ENCODE data around the gene KIF11.
"Not testable (repeated sequence)": the region's sequence is repeated elsewhere in the genome, so short reads cannot be mapped to it uniquely, and the experiment has no call there.

Gene KIF11

DNA sequence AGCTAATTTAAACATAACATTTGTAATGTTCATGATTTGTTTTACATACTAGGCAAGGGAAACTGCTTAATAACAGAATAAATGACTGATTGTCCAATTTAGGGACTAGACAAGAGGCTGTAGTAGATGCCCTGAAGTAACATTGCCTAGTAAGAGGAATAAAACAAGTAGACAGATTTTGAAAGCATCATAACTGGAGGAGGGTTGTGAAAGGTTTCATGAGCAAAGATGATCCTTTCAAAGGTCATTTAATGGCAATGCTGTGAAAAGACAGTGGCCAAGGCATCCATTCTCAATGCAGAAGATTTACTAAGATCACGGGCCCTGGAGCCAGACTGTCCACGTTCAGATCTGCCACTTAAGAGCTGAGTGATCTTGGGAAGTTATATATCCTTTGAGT, 52.0 kb downstream of the KIF11 start:
- H3K9ac ChIP-seq (ENCODE audit: low read length): no peak overlapping the region
- H3K4me1 ChIP-seq (ENCODE audit: control insufficient read depth, low read depth, low read length): no peaks in the 10 kb centered on the region
- no peaks in the 10 kb centered on the region for H3K9me3 ChIP-seq (ENCODE audit: control insufficient read depth, low read depth, low read length)
- peaks cover 69% of the 10 kb centered on the region for H3K36me3 ChIP-seq (ENCODE audit: control insufficient read depth, low read depth, low read length)
- no peaks in the 10 kb centered on the region for H3K27me3 ChIP-seq (ENCODE audit: control insufficient read depth, insufficient read depth, low read length)
- H3K27ac ChIP-seq (ENCODE audit: low read length): no peak overlapping the region
- no peak overlapping the region for H3K4me3 ChIP-seq (ENCODE audit: low read length)

DNA sequence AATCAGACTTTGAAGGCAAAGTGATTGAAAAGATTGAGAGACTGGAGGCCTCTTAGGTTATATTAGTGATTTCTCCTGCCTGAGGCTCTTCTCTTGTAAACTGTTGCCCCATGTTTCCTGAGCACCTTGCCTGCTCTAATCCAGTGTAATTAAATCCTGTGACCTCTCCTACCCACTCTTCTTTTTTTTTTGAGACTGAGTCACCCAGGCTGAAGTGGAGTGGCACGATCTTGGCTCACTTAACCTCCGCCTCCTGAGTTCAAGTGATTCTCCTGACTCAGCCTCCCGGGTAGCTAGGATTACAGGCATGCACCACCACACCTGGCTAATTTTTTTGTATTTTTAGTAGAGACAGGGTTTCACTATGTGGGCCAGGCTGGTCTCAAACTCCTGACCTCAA, 57.9 kb downstream of the KIF11 start:
- H3K9ac ChIP-seq (ENCODE audit: low read length); H3K4me3 ChIP-seq (ENCODE audit: low read length); H3K4me1 ChIP-seq (ENCODE audit: control insufficient read depth, low read depth, low read length); H3K9me3 ChIP-seq (ENCODE audit: control insufficient read depth, low read depth, low read length); H3K27me3 ChIP-seq (ENCODE audit: control insufficient read depth, insufficient read depth, low read length); H3K27ac ChIP-seq (ENCODE audit: low read length): not testable (repeated sequence)
- peaks cover 80% of the 10 kb centered on the region for H3K36me3 ChIP-seq (ENCODE audit: control insufficient read depth, low read depth, low read length)

GRCh38 chr10:92655426-92655825, 62.5 kb downstream of the KIF11 start:
- H3K4me1 ChIP-seq (ENCODE audit: control insufficient read depth, low read depth, low read length): no peaks in the 10 kb centered on the region
- no peak overlapping the region for H3K4me3 ChIP-seq (ENCODE audit: low read length)
- H3K27me3 ChIP-seq (ENCODE audit: control insufficient read depth, insufficient read depth, low read length): no peaks in the 10 kb centered on the region
- no peak overlapping the region for H3K27ac ChIP-seq (ENCODE audit: low read length)
- no peak overlapping the region for H3K9ac ChIP-seq (ENCODE audit: low read length)
- H3K36me3 ChIP-seq (ENCODE audit: control insufficient read depth, low read depth, low read length): peaks cover 41% of the 10 kb centered on the region
- H3K9me3 ChIP-seq (ENCODE audit: control insufficient read depth, low read depth, low read length): no peaks in the 10 kb centered on the region

- Histone ChIP-seq H3K9me3 (ENCODE audit: control insufficient read depth, low read depth, low read length) (no peaks in the 10 kb centered on the region), H3K4me3 (ENCODE audit: low read length) (no peak overlapping the region), H3K27ac (ENCODE audit: low read length) (no peak overlapping the region), H3K27me3 (ENCODE audit: control insufficient read depth, insufficient read depth, low read length) (no peaks in the 10 kb centered on the region), H3K9ac (ENCODE audit: low read length) (no peak overlapping the region), H3K4me1 (ENCODE audit: control insufficient read depth, low read depth, low read length) (no peaks in the 10 kb centered on the region), H3K36me3 (ENCODE audit: control insufficient read depth, low read depth, low read length) (peaks cover 36% of the 10 kb centered on the region)
These were observed 63.5 kb downstream of the KIF11 start for GRCh38 chr10:92656266-92656961.

DNA sequence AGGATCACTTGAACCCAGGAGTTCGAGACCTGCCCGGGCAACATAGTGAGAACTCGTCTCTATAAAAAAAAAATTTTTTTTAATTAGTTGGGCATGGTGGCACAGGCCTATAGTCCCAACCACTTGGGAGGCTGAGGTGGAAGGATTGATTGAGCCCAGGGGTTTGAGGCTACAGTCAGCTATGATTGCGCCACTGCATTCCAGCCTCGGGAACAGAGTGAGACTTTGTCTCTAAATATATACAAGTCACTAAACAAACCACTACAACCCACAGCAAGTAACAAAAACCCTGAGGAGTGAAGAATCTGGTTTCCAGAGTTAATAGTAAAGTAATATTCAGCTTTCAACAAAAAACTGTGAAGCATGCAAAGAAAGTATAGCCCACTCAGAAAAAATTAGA, 64.1 kb downstream of the KIF11 start:
- peaks cover 31% of the 10 kb centered on the region for H3K36me3 ChIP-seq (ENCODE audit: control insufficient read depth, low read depth, low read length)
- H3K4me1 ChIP-seq (ENCODE audit: control insufficient read depth, low read depth, low read length): no peaks in the 10 kb centered on the region
- H3K9ac ChIP-seq (ENCODE audit: low read length): no peak overlapping the region
- H3K4me3 ChIP-seq (ENCODE audit: low read length): no peak overlapping the region
- no peaks in the 10 kb centered on the region for H3K9me3 ChIP-seq (ENCODE audit: control insufficient read depth, low read depth, low read length)
- H3K27ac ChIP-seq (ENCODE audit: low read length): no peak overlapping the region
- no peaks in the 10 kb centered on the region for H3K27me3 ChIP-seq (ENCODE audit: control insufficient read depth, insufficient read depth, low read length)

GRCh38 chr10:92662848-92663247, 69.9 kb downstream of the KIF11 start:
- Histone ChIP-seq H3K4me3 (ENCODE audit: low read length) (no peak overlapping the region), H3K9ac (ENCODE audit: low read length) (no peak overlapping the region), H3K9me3 (ENCODE audit: control insufficient read depth, low read depth, low read length) (peaks cover 3% of the 10 kb centered on the region)

DNA sequence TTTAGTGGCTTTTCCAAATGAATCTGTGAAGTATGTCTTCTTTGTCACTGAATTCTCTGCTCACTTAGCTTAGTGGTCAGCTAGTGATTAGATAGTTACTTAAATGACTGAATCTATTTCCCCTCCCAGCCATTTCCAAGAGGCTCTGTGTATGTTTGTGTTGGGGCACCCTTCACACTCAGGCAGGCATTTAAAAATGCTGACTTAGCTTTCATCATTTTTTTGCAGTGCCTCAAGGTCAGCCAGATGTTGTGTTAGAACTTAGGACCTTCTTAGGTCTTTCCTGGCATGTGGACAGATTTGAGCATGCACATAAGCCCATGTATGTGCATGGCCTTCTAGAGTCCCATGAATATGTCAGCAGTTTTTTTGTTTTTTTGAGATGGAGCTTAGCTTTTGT, 71.4 kb downstream of the KIF11 start:
- H3K27ac ChIP-seq (ENCODE audit: low read length): no peak overlapping the region
- no peak overlapping the region for H3K4me3 ChIP-seq (ENCODE audit: low read length)
- no peaks in the 10 kb centered on the region for H3K27me3 ChIP-seq (ENCODE audit: control insufficient read depth, insufficient read depth, low read length)
- H3K9me3 ChIP-seq (ENCODE audit: control insufficient read depth, low read depth, low read length): peaks cover 3% of the 10 kb centered on the region
- H3K36me3 ChIP-seq (ENCODE audit: control insufficient read depth, low read depth, low read length): no peaks in the 10 kb centered on the region
- no peaks in the 10 kb centered on the region for H3K4me1 ChIP-seq (ENCODE audit: control insufficient read depth, low read depth, low read length)
- H3K9ac ChIP-seq (ENCODE audit: low read length): no peak overlapping the region

More at GRCh38 chr10:92662848-92663247, 69.9 kb downstream of the KIF11 start:
- no peaks in the 10 kb centered on the region for H3K4me1 ChIP-seq (ENCODE audit: control insufficient read depth, low read depth, low read length)
- H3K27me3 ChIP-seq (ENCODE audit: control insufficient read depth, insufficient read depth, low read length): no peaks in the 10 kb centered on the region
- H3K27ac ChIP-seq (ENCODE audit: low read length): no peak overlapping the region
- no peaks in the 10 kb centered on the region for H3K36me3 ChIP-seq (ENCODE audit: control insufficient read depth, low read depth, low read length)

- H3K27ac ChIP-seq (ENCODE audit: low read length): no peak overlapping the region
These were observed 74.1 kb downstream of the KIF11 start for GRCh38 chr10:92667078-92667477.

GRCh38 chr10:92677708-92678107, 84.8 kb downstream of the KIF11 start:
- Histone ChIP-seq H3K9me3 (ENCODE audit: control insufficient read depth, low read depth, low read length) (no peaks in the 10 kb centered on the region), H3K36me3 (ENCODE audit: control insufficient read depth, low read depth, low read length) (no peaks in the 10 kb centered on the region), H3K4me3 (ENCODE audit: low read length) (no peak overlapping the region), H3K27me3 (ENCODE audit: control insufficient read depth, insufficient read depth, low read length) (no peaks in the 10 kb centered on the region), H3K27ac (ENCODE audit: low read length) (no peak overlapping the region), H3K4me1 (ENCODE audit: control insufficient read depth, low read depth, low read length) (no peaks in the 10 kb centered on the region), H3K9ac (ENCODE audit: low read length) (no peak overlapping the region)

More at GRCh38 chr10:92667078-92667477, 74.1 kb downstream of the KIF11 start:
- Histone ChIP-seq H3K36me3 (ENCODE audit: control insufficient read depth, low read depth, low read length) (no peaks in the 10 kb centered on the region), H3K27me3 (ENCODE audit: control insufficient read depth, insufficient read depth, low read length) (no peaks in the 10 kb centered on the region), H3K9ac (ENCODE audit: low read length) (no peak overlapping the region), H3K4me3 (ENCODE audit: low read length) (no peak overlapping the region), H3K4me1 (ENCODE audit: control insufficient read depth, low read depth, low read length) (no peaks in the 10 kb centered on the region), H3K9me3 (ENCODE audit: control insufficient read depth, low read depth, low read length) (peaks cover 3% of the 10 kb centered on the region)

DNA sequence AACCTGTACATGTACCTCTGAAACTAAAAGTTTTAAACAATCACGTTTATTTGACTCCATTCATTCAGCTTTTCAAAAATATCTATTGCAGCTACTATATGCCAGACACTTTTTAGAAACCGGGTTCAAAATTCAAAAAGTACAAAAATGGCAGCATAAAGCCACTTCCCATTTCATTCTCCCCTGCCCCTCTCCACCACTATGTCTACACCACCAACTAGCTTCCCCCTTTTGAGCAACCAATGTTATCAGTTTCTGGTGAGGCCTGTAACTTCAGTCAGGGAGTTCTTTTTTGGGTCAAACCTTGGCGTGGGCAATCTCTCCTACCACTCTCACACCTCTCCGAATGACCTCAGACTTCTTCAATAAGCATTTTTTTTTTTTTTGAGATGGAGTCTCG, 85.3 kb downstream of the KIF11 start:
- Histone ChIP-seq H3K27ac (ENCODE audit: low read length) (no peak overlapping the region), H3K9me3 (ENCODE audit: control insufficient read depth, low read depth, low read length) (no peaks in the 10 kb centered on the region), H3K4me3 (ENCODE audit: low read length) (no peak overlapping the region), H3K9ac (ENCODE audit: low read length) (no peak overlapping the region), H3K36me3 (ENCODE audit: control insufficient read depth, low read depth, low read length) (no peaks in the 10 kb centered on the region), H3K27me3 (ENCODE audit: control insufficient read depth, insufficient read depth, low read length) (no peaks in the 10 kb centered on the region), H3K4me1 (ENCODE audit: control insufficient read depth, low read depth, low read length) (no peaks in the 10 kb centered on the region)

DNA sequence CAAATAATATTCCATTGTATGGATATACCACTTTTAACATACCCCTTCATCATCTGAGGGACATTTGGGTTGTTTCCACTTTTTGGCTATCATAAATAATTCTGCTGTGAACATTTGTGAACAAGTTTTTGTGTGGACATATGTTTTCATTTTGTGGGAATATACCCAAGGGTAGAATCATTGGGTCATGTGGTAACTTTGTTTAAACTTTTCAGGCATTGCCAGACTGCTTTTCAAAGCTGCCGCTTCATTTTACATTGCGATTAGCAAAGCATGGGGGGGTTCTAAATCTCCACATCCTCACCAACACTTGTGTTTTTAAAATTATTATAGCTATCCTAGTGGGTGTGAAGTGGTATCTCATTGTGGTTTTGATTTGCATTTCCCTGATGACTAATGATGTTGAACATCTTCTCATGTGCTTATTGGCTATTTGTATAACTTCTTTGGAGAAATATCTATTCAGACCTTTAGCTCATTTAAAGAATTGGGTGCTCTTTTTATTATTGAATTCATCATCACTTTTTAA, 88.4 kb downstream of the KIF11 start:
- Histone ChIP-seq H3K36me3 (ENCODE audit: control insufficient read depth, low read depth, low read length) (no peaks in the 10 kb centered on the region), H3K9ac (ENCODE audit: low read length) (no peak overlapping the region), H3K27me3 (ENCODE audit: control insufficient read depth, insufficient read depth, low read length) (peaks cover 5% of the 10 kb centered on the region), H3K9me3 (ENCODE audit: control insufficient read depth, low read depth, low read length) (no peaks in the 10 kb centered on the region), H3K27ac (ENCODE audit: low read length) (no peak overlapping the region), H3K4me3 (ENCODE audit: low read length) (no peak overlapping the region), H3K4me1 (ENCODE audit: control insufficient read depth, low read depth, low read length) (no peaks in the 10 kb centered on the region)

DNA sequence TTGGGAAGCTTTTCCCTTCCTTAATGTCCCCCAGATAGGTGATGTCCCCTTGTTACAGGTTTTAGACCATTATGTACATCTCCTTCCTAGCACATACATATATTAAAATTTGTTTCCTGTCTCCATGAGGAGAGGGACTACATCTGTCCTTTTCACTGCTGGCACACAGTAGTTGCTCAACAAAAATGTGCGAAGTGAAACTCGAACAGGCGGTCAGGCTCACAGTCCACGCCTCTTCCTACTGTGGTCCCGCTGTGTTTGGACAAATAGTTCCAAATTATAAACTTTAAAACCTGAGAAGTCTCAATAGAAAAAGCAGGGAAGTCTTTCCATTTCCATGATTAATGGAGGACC, 95.6 kb downstream of the KIF11 start:
- no peak overlapping the region for H3K9ac ChIP-seq (ENCODE audit: low read length)
- peaks cover 16% of the 10 kb centered on the region for H3K4me1 ChIP-seq (ENCODE audit: control insufficient read depth, low read depth, low read length)
- peaks cover 75% of the 10 kb centered on the region for H3K27me3 ChIP-seq (ENCODE audit: control insufficient read depth, insufficient read depth, low read length)
- H3K9me3 ChIP-seq (ENCODE audit: control insufficient read depth, low read depth, low read length): no peaks in the 10 kb centered on the region
- no peaks in the 10 kb centered on the region for H3K36me3 ChIP-seq (ENCODE audit: control insufficient read depth, low read depth, low read length)
- no peak overlapping the region for H3K27ac ChIP-seq (ENCODE audit: low read length)
- H3K4me3 ChIP-seq (ENCODE audit: low read length): peak overlapping the region; percentile 46

Data from iPS-18a (cell line).